HG02759 (cell line): ENCODE data around the gene SLC2A5.

Experiments used
- ATAC-seq: cut with Tn5 transposase; IDR thresholded peaks from one replicate; pipeline ENCODE4 v1.9.1; 2021; ENCODE audit warnings: mild to moderate bottlenecking, moderate library complexity; ENCODE audit not compliant: unreplicated experiment

Gene SLC2A5

DNA sequence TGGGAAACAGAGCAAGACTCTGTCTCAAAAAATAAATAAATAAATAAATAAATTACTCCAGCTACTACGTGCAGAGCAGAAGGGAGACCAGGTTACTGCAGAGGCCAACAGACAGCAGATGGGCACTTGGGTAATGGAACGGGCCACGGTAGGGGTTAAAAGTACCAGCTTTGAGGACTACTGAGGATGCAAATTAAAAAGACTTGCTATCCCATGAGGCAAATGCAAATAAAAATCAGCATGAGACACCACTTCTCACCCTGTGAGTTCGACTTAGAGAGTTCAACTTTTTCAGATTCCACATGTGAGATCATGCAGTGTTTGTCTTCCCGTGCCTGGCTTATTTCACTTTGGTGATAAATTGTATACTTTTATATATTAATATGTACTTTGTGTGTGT lies 6.6 kb downstream of the SLC2A5 start:
- ATAC-seq, result no peak

DNA sequence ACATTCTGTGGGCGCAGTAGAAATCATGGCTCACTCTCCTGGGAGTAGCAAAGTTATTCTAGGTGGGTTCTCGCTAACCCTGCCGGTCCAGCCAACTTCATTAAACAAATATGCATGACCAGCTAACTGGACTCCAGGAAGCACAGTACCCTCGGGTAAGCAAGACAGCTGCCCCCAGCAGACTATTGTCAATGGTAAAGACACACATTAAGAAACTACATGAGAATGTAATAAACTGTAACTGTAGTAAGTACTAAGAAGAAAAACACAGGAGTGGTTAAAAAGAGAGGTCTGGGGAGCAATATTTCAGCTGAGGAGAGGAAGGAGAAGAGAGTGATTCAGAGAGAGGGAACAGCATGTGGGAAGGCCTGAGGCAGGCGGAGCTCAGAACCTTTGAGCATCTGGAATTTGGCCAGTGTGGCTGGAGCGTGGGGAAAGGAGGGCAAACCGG lies 7.4 kb downstream of the SLC2A5 start:
- ATAC-seq, result no peak

DNA sequence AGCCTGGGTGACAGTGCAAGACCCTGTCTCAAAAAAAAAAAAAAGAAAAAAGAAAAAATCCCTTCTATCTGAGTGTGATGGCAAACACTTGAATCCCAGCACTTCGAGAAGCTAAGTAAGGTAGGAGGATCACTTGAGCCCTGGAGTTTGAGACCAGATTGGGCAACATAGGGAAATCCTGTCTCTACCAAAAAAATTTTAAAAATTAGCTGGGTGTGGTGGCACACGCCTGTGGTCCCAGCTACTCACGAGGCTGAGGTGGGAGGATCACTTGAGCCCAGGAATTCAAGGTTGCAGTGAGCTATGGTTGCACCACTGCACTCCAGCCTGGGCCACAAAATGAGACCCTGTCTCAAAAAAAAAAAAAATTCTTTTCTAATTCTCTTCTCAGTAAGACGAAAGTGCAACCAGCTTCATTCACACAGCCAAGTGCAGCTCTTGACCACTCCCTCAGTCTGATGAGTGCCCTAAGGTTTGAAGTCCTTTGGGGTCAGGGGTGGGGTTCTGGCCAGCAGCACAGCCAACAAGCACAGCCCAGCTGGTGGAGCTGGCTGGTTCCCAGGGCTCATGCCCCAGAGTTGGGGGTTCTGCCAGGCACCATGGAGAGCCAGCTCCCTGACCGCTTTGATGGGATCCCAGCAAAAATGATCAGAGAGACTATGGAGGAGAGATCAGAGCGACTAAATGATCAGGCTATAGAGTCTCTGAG lies 8.0 kb downstream of the SLC2A5 start:
- ATAC-seq, result no peak

DNA sequence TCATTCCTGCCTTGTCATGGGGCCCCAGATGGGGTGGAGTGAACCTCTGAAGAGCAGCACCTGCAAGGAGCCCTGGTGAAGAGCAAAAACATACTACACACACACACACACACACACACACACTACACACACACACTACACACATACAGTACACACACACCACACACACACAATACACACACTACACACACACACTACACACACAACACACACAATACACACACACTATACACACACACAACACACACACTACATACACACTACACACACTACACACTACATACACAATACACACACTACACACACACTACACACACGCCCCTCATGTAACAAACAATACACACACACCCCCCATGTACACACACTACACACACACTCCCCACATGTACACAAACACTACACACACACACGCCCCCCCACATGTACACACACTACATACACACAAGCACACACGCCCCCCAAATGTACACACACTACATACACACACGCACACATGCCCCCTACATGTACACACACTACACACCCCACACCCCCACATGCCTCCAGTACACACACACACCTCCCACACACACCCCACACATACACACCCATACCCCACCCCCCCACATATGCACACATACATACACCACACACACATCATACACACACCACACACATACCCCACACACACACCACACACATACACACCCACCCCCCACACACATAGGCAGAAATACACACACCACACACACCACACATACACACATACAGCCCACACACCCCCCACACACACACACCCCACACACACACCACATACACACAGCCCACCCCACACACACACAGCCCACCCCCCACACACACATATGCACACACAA lies 9.3 kb downstream of the SLC2A5 start:
- no peak for ATAC-seq

DNA sequence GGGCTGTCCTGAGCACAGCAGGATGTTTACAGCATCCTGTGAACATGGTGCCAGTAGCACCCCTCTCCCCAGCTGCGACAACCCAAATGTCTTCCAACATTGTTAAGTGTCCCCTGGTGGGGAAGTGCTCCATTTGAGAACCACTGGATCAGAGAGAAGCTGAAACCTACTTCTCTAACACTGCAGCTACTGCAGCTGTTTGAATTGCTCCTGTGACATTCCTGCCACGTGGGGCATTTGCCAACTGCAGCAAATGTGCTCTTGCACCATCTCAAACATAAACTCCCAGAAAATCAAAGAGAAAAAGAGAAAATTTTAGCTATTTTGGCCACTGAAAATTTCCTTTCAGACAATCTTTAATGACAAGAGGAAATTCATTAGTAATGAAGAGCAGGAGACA lies 11.0 kb downstream of the SLC2A5 start:
- ATAC-seq, result no peak

DNA sequence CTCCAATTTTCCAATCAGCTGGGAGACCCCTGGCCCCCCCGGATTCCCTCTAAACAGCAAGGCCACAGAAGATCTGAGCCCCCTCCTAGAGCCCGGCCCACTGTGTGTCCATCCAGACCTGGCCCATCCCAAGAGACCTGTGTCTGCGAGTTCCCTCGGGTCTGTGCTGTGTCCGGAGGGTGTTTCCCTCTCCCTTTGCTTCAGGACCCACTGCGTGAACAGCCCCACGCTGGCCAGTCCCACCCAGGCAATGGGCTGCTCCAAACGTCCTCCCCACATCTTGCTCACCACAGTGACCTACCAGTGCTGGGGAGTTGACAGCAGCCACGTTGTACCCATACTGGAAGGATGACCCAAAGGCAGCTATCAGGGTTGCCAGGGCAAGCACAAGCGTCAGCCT lies 11.6 kb downstream of the SLC2A5 start:
- ATAC-seq, result no peak

DNA sequence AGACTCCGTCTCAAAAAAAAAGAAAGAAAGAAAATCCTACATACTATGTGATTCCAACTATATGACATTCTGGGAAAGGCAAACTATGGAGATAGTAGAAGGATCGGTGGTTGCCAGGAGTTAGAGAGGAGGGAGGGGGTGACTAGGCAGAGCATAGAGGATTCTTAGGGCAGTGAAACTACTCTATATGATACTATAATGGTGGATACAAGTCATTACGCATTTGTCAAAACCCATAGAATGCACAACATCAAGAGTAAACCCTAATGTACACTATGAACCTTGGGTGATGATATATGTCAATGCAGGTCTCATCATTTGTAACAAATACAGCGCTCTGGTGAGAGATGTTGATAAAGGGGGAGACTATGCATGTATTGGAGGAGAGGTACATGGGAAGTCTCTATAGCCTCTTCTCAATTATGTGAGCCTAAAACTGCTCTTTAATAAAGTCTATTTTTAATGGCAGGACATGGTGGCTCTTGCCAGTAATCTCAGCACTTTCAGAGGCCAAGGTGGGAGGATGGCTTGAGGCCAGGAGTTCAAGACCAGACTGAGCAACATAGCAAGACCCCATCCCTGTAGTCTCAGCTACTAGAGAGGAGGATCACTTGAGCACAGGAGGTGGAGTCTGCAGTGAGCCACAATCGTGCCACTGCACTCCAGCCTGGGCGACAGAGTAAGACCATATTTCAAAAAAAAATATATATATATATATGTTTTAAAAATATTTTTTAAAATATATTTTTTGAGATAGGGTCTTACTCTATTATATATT lies 17.0 kb downstream of the SLC2A5 start:
- ATAC-seq, result no peak

DNA sequence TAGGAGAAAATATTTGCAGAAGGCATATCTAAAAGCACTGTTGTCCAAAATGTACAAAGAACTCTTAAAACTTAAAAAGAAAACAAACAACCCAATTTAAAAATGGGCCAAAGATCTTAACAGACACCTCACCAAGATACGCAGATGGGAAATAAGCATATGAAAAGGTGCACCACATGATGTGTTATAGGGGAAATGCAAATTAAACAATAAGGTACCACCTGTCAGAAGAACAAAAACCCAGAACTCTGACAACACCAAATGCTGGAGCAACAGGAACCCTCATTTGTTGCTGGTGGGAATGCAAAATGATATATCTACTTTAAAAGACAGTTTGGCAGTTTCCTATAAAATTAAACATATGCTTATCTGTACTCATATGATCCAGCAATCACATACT lies 18.1 kb downstream of the SLC2A5 start:
- ATAC-seq, result no peak

DNA sequence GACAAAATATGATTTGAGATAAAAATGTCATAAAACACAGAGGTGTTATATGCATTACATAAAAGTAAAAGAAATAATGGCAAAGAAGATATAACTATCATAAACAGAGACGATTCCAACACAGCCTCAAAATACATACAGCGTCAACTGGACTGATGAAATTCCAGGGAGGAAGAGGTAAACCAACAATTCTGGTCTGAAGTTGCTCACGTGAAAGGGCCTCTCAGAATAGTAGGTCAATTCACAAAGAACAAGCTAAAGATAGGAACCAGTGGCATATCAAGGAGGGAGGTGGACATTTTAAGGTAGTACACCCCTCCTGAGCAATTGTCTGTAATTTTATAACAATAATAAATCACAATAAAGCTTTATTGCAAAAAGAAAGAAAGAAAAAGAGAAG lies 18.6 kb downstream of the SLC2A5 start:
- no peak for ATAC-seq

DNA sequence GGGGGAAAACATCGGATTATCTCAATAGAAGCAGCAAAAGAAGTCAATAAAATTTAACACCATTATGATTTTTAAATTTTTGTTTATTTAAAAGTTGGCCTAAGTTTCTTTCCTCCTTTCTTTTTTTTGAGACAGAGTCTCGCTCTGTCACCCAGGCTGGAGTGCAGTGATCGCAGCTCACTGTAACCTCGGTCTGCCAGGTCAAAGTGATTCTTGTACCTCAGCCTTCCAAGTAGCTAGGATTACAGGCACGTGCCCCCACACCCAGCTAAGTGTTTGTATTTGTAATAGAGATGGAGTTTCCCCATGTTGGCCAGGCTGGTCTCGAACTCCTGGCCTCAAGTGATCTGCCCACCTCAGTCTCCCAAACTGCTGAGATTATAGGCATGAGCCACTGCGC lies 20.9 kb downstream of the SLC2A5 start:
- ATAC-seq, result no peak

DNA sequence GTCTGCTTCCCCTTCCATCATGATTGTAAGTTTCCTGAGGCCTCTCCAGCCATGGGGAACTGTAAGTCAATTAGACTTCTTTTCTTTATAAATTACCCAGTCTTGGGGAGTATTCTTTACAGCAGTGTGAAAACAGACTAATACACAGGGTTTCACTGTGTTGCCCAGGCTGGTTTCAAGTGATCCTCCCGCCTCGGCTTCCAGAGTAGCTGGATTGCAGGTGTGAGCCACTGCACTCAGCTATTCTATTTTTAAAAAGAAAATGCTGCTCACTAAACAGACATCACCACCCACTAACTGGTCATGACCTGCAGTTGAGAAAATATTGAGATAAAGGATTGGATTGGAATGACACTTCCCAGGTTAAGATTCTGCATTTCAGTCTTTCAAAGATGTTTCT lies 22.4 kb downstream of the SLC2A5 start:
- ATAC-seq, result no peak

DNA sequence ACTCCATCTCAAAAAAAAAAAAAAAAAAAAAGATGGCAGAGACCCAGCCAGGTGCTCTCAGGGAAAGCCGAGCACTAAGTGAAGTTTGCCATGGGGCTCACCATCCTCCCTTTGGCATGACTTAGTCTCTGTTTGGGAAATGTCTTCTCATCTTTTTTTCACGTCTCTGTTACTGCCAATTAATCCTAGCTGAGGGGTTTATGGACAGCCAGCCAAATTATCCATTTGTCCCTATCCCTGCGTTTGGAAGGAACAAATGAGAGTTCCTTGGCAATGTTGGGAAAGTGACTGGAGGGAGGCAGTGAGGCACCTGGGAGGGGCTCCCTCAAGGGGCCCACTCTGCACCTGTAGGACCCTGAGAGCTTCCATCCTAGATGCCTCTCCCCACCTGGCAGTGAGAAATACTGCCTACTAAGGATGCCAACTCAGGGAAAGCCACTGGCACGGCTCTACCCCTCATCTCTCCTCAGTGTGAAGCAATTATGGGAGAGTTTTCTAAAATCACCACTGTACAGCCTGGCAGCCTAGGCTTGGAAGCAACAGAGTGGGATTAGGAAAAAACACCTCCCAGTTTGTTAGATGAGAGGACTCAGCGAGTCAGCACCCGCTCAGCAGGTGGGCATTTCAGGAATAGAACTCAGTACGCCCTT lies 23.4 kb downstream of the SLC2A5 start:
- ATAC-seq, result no peak

DNA sequence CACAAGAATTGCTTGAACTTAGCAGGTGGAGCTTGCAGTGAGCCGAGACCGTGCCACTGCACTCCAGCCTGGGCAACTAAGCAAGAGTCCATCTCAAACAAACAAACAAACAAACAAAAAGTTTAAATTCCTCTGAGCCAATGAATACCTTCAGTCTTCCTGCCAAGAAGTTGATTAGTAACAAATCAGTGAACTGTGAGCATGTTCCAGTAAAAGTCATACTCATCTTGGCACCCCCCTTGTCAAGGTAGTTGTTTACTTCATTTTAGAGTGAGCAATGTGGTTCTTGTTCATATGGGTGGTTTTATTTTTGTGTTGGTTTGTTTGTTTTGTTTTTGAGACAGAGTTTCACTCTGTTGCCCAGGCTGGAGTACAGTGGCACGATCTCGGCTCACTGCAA lies 25.2 kb downstream of the SLC2A5 start:
- ATAC-seq, result no peak

DNA sequence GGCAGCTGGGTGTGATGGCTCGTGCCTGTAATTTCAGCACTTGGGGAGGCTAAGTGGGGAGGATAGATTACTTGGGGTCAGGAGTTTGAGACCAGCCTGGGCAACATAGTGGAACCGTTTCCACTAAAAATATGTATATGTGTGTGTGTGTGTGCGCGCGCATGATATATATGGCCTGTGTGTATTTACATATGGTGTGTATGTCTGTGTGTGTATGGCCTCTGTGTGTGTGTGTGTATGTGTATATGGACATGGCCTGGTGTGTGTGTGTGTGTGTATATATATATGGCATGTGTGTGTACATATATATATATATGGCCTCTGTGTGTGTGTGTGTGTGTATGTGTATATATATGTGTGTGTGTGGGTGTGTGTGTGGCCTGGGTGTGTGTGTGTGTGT lies 27.2 kb downstream of the SLC2A5 start:
- ATAC-seq, result no peak

DNA sequence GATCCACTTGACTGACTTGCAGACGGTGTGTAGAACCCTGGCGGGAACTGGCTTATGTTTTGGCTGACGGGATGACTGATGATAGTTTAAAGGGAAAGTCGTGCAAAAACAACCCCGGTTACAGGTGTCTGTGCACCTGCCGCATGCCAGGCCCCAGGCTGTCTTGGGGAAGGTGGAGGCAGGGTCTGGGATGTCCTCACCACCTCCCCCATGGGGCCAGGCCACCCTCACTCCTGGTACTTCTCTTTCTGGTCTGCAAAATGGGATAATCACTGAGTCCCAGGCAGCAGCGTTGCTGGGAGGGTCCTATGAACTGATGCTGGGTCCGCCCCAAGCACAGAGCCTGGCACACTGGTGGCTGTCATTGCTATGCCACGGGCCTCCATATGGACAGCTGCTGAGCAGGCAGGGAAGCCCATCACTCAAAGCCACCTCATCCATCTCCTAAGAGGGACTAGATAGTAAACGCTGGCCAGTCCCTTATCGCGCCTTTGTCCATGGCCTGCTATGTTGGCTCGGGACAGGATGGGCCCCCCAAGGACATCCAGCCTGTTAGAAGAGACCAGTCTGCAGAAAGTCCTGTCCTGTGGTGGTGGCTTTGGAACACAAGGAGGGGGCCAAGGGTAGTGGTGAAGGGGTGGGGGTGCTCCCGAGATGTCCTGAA lies 28.2 kb downstream of the SLC2A5 start:
- no peak for ATAC-seq

DNA sequence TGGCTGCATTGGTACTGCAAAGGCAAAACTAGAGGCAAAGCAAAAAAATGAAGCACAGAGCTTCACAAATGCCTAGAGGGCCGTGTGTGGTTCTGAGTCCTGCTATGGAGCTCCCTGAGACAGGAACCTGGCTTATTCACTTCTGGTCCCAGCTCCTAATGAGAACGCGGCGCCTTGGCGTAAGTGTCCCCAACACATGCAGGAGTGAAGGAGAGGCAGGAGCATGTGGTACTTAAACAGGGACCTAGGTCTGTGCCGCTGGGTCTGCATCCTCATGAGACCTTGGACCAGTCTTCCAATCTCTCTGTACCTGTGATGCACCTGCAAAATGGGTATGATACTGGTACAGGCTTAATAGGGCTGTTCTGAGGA lies 28.8 kb downstream of the SLC2A5 start:
- ATAC-seq, result no peak

DNA sequence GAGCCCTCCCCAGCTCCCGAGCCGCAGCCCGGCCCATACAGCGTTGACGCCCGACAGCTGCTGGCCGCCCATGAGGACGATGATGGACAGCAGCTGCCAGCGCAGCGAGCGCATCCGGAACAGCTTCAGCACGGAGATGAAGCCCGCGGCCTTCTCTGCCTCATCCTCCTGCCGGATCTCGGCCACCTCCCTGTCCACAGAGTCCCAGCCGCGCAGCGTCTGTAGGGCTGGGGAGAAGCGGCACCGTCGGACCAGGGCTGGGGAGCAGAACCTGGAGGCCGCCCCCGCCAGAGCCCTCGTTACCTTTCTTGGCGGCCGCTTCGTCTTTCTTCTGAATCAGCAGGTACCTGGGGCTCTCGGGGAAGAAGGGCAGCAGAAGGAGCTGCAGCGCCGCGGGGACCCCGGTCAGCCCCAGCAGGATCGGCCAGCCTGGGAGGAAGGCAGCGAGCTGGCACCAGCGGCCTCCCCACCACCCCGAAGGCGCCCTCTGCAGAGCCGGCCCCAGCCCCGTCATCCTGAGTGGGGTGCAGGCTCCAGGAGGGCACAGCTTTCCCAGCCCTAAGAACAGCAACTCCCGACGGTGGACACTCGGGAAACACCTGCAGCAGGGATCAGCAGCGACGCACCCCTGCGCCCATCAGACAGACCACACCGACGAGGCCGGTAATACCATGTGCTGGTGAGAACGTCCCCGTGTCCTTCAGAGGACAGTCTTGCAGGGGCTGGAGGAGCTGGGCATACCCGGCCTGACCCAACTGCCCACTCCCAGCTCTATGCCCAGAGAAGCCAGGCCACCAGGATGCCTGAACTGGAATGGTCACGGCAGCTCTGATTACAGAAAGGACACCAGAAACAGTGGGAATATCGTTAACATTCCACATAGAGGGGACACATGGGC lies 29.4 kb downstream of the SLC2A5 start:
- no peak for ATAC-seq

DNA sequence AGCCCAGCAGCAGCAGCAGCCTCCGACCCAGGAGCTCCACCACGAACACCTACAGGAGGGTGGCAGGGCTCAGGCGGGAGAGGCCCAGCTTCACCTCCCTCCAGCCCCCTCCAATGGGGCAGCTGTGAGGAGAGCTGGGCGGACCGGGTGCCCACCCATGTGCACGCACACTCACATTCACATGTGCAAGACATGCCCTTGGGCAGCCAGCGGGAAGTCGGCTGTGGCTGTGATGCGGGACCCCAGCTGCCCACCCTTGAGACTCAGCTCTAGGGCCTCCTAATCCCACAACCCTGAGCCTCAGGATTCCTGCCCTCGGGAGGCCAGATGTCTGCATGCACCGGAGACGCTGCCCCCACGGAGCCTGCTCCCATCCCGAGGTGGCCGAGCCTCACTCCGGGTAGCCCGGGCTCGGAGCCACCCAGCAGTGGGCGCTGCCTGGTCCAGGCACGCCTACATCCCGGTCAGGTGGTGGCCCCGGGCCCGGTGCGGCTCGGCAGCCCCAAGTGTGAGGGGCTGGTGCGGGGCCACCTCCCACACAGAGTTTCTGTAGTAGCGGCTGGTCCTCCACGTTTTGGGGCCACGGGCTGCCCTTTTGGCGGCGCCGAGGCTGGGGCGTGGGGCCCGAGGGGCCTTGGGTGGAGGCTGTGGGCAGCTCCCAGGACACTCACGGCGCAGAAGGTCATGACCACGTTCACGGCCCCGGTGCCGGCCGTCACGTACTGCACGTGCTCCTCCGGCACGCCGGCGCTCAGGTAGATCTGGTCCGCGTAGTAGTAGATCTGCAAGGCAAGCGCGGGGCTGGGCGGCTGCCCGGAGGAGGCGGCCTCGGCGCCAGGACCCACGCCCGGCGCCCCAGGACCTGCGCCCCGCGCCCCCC lies 30.3 kb downstream of the SLC2A5 start:
- no peak for ATAC-seq

DNA sequence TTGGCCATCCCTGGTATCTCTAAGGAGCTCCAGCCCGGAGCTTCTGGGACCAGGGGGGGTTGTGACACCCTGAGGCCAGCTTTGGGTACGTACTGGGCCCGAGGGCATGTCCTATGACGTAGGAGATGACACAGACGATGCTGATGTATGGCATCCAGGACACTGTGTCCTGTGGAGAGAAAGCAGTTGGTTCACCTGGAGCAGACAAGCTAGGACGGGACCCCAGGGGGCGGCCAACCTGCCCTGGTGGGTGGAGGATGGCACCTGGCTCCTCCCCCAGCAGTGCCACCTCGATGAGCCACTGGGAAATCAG lies 31.1 kb downstream of the SLC2A5 start:
- ATAC-seq, result no peak
